Large intestine (tissue), 3 donors: ENCODE measurements around the gene KBTBD4. TPM values are rescaled to one million over a fixed set of nuclear protein-coding genes. Genes with fewer than 3 reads are reported as not detected.

Source experiments
- DNase-seq, 2 donors: peaks; one replicate each; pipeline versions ENCODE4 v3.0.0 to v3.0.0-alpha.2; 2013
- H3K27ac ChIP-seq: one replicate; pipeline ENCODE4 v1.5.1; 2013; ENCODE audit warnings: low read length
- H3K27me3 ChIP-seq: 2 replicates; pipeline ENCODE4 v1.6.1; 2013; ENCODE audit warnings: low read length; ENCODE audit not compliant: control insufficient read depth, insufficient read depth
- H3K36me3 ChIP-seq: 2 replicates; pipeline ENCODE4 v1.6.1; 2013; ENCODE audit warnings: low read length; ENCODE audit not compliant: control insufficient read depth, insufficient read depth
- H3K4me1 ChIP-seq: one replicate; pipeline ENCODE4 v1.6.1; 2013; ENCODE audit warnings: low read length; ENCODE audit not compliant: control insufficient read depth, insufficient read depth
- H3K4me3 ChIP-seq: one replicate; pipeline ENCODE4 v1.5.1; 2013; ENCODE audit warnings: low read length
- H3K9me3 ChIP-seq: one replicate; pipeline ENCODE4 v1.6.1; 2013; ENCODE audit warnings: mild to moderate bottlenecking, low read depth, low read length, moderate library complexity; ENCODE audit not compliant: control insufficient read depth
- WGBS: methylation state at CpG from one replicate; pipeline ENCODE4 v1.1.5; 2013; ENCODE audit warnings: low lambda C conversion rate; ENCODE audit not compliant: insufficient coverage; 5-methylcytosine and 5-hydroxymethylcytosine counted together
- polyA plus RNA-seq: library from polyadenylated mRNA; unstranded; fragments of 120-200 nt; gene quantifications from one replicate; pipeline ENCODE4 v1.2.1, GENCODE V29; 2013

Gene KBTBD4
- polyA plus RNA-seq, 1 donor = 13.9 TPM

DNA sequence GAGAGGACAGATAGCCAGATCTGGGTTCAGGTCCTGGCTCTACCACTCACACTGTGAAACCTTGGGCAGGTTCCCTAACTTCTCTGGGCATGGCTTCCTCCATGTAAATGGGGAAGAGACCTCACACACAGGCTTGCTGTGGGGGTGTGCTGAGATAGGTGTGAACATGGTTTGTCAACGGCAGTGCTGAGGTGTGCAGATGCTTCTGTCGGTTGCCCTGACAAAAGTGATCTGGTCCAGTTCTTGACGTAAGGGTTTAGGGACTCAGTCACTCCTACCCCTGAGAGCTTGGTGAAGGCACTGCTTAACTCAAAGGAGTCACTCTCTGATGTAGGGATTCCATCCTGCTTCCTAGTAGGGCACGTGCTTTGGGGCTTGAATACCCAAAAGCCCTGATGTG, 13.5 kb upstream of the KBTBD4 start:
- no CpG with 5 or more reads among the region's 4 CpGs for WGBS
- no peak overlapping the region for H3K4me3 ChIP-seq
- H3K4me1 ChIP-seq = peaks cover 17% of the 10 kb centered on the region
- DNase-seq = no peak
- no peak overlapping the region for H3K27ac ChIP-seq
- H3K9me3 ChIP-seq = peaks cover 8% of the 10 kb centered on the region
- H3K27me3 ChIP-seq = peaks cover 51% of the 10 kb centered on the region
- no peaks in the 10 kb centered on the region for H3K36me3 ChIP-seq

DNA sequence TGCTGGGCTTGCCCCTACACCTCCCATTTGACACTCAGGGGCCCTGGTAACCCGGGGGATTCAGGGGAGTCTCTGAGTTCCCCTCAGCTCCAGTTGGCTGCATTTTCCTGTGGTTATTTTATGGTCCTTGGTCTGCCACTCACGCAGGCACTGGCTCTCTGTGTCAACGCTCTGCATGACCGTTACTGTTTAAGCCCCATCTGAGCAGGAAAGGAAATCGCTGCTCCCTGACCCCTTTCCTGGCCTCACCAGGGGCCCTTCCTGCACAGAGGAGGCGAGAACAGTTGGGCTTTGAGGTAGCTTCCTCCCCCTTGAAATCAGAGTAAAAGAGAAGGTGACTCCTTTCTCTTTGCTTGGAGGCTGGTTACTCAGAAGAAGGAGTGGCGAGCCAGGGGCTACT, 13.0 kb upstream of the KBTBD4 start:
- H3K27me3 ChIP-seq = peaks cover 51% of the 10 kb centered on the region
- DNase-seq = no peak
- peaks cover 20% of the 10 kb centered on the region for H3K4me1 ChIP-seq
- no CpG with 5 or more reads among the region's 7 CpGs for WGBS
- no peak overlapping the region for H3K27ac ChIP-seq
- H3K36me3 ChIP-seq = no peaks in the 10 kb centered on the region
- H3K4me3 ChIP-seq = no peak overlapping the region
- peaks cover 8% of the 10 kb centered on the region for H3K9me3 ChIP-seq

DNA sequence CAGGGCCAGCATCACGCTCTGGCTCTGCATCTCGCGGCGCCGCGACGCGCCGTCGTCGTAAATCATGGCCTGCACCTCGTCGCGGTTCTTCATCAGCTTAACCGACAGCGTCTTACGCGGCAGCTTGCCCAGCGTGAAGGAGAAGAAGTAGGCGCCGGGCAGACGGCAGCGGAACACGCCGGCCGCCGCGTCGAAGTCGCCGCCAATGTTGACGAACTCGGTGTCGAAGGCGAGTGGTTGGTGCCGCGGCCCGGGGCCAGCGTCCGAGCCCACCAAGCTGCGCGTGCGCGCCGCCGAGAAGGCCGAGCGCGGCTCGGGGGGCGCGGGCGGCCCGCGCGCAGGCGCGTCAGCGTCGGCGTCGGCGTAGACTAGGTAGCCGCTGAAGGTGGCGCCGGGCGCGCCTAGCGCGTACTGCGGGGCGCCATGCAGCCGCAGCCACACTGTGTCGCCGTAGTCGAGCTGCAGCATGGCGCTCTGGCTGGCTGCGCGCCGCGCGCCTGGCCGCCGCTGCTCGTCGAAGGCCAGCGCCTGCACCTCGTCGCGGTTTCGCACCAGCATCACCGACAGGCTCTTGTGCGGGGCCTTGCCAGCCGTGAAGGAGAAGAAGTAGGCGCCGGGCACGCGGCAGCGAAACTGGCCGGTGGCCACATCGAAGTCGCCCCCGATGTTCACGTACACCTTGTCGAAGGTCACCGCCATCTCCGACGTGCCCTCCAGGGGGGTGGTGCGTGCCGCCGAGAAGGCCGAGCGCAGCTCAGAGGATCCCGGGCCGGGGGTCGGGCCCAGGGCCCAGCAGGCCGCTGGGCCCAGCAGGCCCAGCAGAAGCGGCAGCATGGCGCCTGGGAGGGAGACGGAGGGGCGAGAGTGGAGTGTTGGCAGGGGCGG, 11.4 kb upstream of the KBTBD4 start:
- Histone ChIP-seq H3K27me3 (peaks cover 42% of the 10 kb centered on the region), H3K4me1 (peaks cover 20% of the 10 kb centered on the region), H3K36me3 (peaks cover under 1% of the 10 kb centered on the region), H3K9me3 (peaks cover 8% of the 10 kb centered on the region), H3K4me3 (peak overlapping the region; percentile 49), H3K27ac (no peak overlapping the region)
- peak; percentile 33 to 74 for DNase-seq
- no CpG with 5 or more reads among the region's 122 CpGs for WGBS

DNA sequence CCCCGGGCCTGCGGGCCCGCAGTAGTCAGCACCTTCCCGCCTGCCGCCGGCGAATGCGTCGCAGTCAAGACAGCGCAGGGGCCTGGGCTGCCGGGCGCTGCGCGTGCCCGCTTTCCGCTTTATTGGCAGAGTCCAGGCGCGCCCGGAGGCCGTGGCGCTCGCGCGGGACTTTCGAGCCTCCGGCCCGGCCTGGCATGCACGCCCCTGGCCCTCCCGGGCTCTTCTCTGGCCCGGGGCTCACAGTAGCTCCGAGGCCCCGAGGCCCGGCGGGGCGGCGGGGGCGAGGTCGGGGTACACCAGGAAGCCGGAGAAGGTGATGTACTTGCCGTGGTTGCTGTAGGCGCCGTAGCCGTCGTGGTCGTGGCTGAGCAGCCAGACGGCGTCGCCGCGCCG, 10.8 kb upstream of the KBTBD4 start:
- Histone ChIP-seq H3K27ac (no peak overlapping the region), H3K9me3 (peaks cover 8% of the 10 kb centered on the region), H3K4me3 (peak overlapping the region; percentile 49), H3K36me3 (peaks cover 5% of the 10 kb centered on the region), H3K27me3 (peaks cover 36% of the 10 kb centered on the region), H3K4me1 (peaks cover 20% of the 10 kb centered on the region)
- no peak for DNase-seq
- WGBS = no CpG with 5 or more reads among the region's 51 CpGs

DNA sequence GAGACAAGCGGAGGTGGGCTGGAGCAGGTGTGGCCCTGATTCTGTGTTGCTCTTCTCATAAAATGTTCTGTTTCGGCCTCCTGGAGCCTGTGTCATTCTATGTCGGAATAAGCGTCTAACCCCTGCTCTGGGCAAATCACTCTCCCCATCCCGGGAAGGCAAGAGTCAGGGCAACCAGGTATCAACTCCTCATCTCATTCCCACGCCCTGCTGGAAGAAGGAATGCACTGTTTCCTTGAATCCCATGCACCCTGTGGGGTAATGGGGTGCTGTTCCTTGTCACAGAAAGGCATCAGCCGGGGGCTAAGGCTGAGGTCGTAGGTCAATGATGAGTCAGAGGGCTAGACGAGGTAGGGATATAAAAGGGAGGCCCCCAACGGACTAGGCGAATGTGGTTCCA, 10.3 kb upstream of the KBTBD4 start:
- no peak overlapping the region for H3K27ac ChIP-seq
- DNase-seq = no peak
- H3K4me3 ChIP-seq = peak overlapping the region; percentile 49
- WGBS = no CpG with 5 or more reads among the region's 11 CpGs
- H3K4me1 ChIP-seq = peaks cover 20% of the 10 kb centered on the region
- H3K27me3 ChIP-seq = peaks cover 31% of the 10 kb centered on the region
- H3K36me3 ChIP-seq = peaks cover 10% of the 10 kb centered on the region
- peaks cover 5% of the 10 kb centered on the region for H3K9me3 ChIP-seq

DNA sequence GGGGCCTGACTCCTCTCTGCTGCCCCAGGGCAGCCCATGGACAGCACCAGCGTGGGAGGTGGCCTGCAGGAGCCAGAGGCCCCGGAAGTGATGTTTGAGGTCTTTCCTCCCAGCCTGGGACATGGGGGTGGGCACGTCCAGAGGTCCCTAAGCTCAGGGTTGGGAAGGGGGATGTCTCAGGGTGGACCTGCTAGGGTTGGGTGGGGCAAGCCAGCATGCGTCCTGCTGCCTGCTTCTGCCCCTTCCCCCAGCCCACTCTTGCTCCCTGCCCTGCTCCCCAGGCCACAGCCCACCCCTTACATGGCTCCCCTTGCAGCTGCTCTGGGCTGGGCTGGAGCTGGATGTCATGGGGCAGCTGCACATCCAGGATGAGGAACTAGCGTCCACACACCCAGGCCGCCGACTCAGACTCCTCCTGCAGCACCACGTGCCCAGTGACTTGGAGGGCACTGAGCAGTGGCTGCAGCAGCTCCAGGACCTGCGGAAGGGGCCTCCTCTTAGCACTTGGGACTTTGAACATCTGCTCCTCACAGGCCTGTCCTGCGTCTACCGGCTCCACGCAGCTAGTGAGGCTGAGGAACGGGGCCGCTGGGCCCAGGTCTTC, 9.1 kb upstream of the KBTBD4 start:
- H3K27ac ChIP-seq = peak overlapping the region; percentile 64
- H3K36me3 ChIP-seq = peaks cover 23% of the 10 kb centered on the region
- no peak overlapping the region for H3K4me3 ChIP-seq
- peaks cover 17% of the 10 kb centered on the region for H3K4me1 ChIP-seq
- peaks cover 5% of the 10 kb centered on the region for H3K9me3 ChIP-seq
- H3K27me3 ChIP-seq = peaks cover 18% of the 10 kb centered on the region
- peak; percentile 85 to 90 for DNase-seq
- WGBS = no CpG with 5 or more reads among the region's 14 CpGs

DNA sequence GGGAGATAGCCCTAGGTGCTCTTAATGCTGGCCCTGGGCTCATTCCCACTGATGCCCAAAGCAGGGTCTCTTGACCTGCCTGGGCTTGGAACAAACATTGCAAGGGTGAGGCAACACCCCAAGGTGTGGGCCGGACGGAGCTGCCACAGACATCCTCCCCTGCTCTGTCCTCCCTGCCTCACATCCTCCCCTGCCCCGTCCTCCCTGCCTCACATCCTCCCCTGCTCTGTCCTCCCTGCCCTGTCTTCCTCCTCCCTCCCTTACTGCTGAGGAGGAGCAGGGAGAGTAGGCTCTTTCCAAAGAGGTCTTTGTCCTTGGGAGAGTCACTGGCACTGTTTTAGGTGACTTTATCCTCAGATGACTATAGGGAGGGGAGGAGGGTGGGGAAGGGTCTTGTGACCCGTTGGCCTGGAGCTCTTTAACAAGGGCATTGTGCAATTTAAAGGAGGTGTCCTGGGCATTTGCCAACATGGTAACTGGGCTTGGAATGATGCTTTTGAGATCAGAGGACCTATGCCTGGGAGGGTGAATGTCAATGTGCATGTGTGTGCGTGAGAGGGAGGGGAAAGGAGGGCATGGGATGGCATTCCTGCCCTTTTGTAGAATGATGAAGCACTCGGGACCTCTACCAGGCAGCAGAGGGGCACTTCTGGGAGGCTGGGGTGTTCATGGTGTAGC, 8.4 kb upstream of the KBTBD4 start:
- H3K27ac ChIP-seq = peak overlapping the region; percentile 60
- no peak for DNase-seq
- peaks cover 17% of the 10 kb centered on the region for H3K4me1 ChIP-seq
- H3K4me3 ChIP-seq = no peak overlapping the region
- peaks cover 5% of the 10 kb centered on the region for H3K9me3 ChIP-seq
- H3K27me3 ChIP-seq = peaks cover 12% of the 10 kb centered on the region
- peaks cover 29% of the 10 kb centered on the region for H3K36me3 ChIP-seq
- no CpG with 5 or more reads among the region's 6 CpGs for WGBS

GRCh38 chr11:47586098-47586855, 7.5 kb upstream of the KBTBD4 start, which contains the start of gene FAM180B:
FAM180B (plus strand) TSS chr11:47586678; CDS start chr11:47586769, 91 bp downstream.
- H3K4me1 ChIP-seq = peaks cover 17% of the 10 kb centered on the region
- DNase-seq = no peak
- H3K27me3 ChIP-seq = peaks cover 4% of the 10 kb centered on the region
- no CpG with 5 or more reads among the region's 12 CpGs for WGBS
- H3K27ac ChIP-seq = peak within 1 kb of the TSS; percentile 60
- H3K9me3 ChIP-seq = peaks cover 5% of the 10 kb centered on the region
- no peak within 1 kb of the TSS for H3K4me3 ChIP-seq
- peaks cover 38% of the 10 kb centered on the region for H3K36me3 ChIP-seq

DNA sequence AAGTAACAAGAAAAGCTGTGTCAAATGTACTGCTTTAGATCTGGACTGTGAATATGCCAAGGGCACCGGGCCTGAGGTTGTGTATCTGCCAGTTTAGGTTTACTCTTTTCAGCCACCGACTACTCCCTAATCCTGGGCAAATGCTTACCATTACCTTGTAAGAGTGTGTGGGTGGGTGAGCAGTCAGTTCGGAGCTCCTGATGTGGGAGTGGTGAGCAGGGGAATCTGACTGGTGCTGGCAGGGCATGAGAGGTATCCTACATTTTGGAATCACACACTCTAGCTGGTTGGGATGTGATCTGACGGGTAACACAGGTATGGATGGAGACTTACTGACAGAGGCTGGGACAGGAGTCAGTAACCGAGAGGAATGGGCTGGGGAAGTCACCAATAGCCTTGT, 5.1 kb upstream of the KBTBD4 start:
- Histone ChIP-seq H3K36me3 (peaks cover 51% of the 10 kb centered on the region), H3K27me3 (no peaks in the 10 kb centered on the region), H3K27ac (no peak overlapping the region), H3K9me3 (no peaks in the 10 kb centered on the region), H3K4me1 (peaks cover 22% of the 10 kb centered on the region), H3K4me3 (no peak overlapping the region)
- no peak for DNase-seq
- no CpG with 5 or more reads among the region's 5 CpGs for WGBS
